Mammary epithelial cell (primary cell): ENCODE measurements around the gene ACTN1.

Source experiments
- CTCF ChIP-seq, 2 donors: IDR thresholded peaks in 1 of 2; conservative IDR thresholded peaks in 1 of 2; 2 replicates each; pipeline ENCODE4 v1.5.1; 2011 to 2012; ENCODE audit warnings: inconsistent platforms in 2 of 2, low read length in 2 of 2, mild to moderate bottlenecking in 2 of 2, control low read depth in 1 of 2, low read depth in 1 of 2; ENCODE audit not compliant: insufficient read depth in 1 of 2; ENCODE audit errors: extremely low read depth in 1 of 2
- EZH2 ChIP-seq: IDR thresholded peaks from 2 replicates; pipeline ENCODE4 v1.6.1; 2012; ENCODE audit warnings: low read length, inconsistent platforms, borderline replicate concordance

- no peak for TF ChIP-seq CTCF (conservative IDR thresholded peaks at IDR 0.05 in 1 of 2, IDR thresholded peaks at IDR 0.05 in 1 of 2; ENCODE audit: extremely low read depth in 1 of 2, insufficient read depth in 1 of 2, low read depth in 1 of 2, low read length in 2 of 2)
- TF ChIP-seq EZH2, result no peak
These were observed 48.0 kb downstream of the ACTN1 start for GRCh38 chr14:68931063-68931462.
